OCI-LY1 (cell line): Measurements from ENCODE around the gene SUPT3H.

Experiments used
- H2AFZ ChIP-seq: fragments of 200-600 bp; sonication (generic), shearing (Covaris generic); 2 replicates; pipeline ENCODE4 v1.6.0; 2014; ENCODE audit warnings: antibody characterized with exemption, mild to moderate bottlenecking, low read length
- H3F3A ChIP-seq: fragments of 200-600 bp; sonication (generic), shearing (Covaris generic); 2 replicates; pipeline ENCODE4 v1.6.0; 2014; ENCODE audit warnings: mild to moderate bottlenecking, antibody characterized with exemption, low read length, moderate library complexity; ENCODE audit not compliant: insufficient read depth
- H3K27ac ChIP-seq: fragments of 200-600 bp; sonication (generic); 2 replicates; pipeline ENCODE4 v1.5.1; 2014; ENCODE audit warnings: low read length, mixed run types, mild to moderate bottlenecking, low read depth; ENCODE audit not compliant: poor library complexity, severe bottlenecking
- H3K27me3 ChIP-seq: fragments of 200-600 bp; sonication (generic); 2 replicates; pipeline ENCODE4 v1.6.0; 2014; ENCODE audit warnings: antibody characterized with exemption, mild to moderate bottlenecking, low read length, moderate library complexity; ENCODE audit not compliant: insufficient read depth
- H3K36me3 ChIP-seq: fragments of 200-600 bp; sonication (generic); 2 replicates; pipeline ENCODE4 v1.6.1; 2014; ENCODE audit warnings: mild to moderate bottlenecking, antibody characterized with exemption, low read length, moderate library complexity, mixed read lengths; ENCODE audit not compliant: insufficient read depth
- H3K4me1 ChIP-seq: fragments of 200-600 bp; sonication (generic); 2 replicates; pipeline ENCODE4 v1.5.1; 2014; ENCODE audit warnings: mild to moderate bottlenecking, low read length, moderate library complexity; ENCODE audit not compliant: insufficient read depth, severe bottlenecking
- H3K4me2 ChIP-seq: fragments of 200-600 bp; sonication (generic), shearing (Covaris generic); 2 replicates; pipeline ENCODE4 v1.6.1; 2014; ENCODE audit warnings: low read length
- H3K4me3 ChIP-seq: fragments of 200-600 bp; sonication (generic); 2 replicates; pipeline ENCODE4 v1.5.1; 2014; ENCODE audit warnings: low read length, low read depth, mild to moderate bottlenecking, mixed read lengths; ENCODE audit not compliant: poor library complexity, severe bottlenecking
- H3K79me2 ChIP-seq: fragments of 200-600 bp; shearing (Covaris generic); 2 replicates; pipeline ENCODE4 v1.6.1; 2016; ENCODE audit warnings: mixed run types, low read length, mixed read lengths; ENCODE audit not compliant: insufficient read depth
- H3K9ac ChIP-seq: fragments of 200-600 bp; sonication (generic), shearing (Covaris generic); 2 replicates; pipeline ENCODE4 v1.6.1; 2014; ENCODE audit warnings: mild to moderate bottlenecking, low read length, mixed read lengths
- H3K9me2 ChIP-seq: fragments of 200-600 bp; sonication (generic), shearing (Covaris generic); 2 replicates; pipeline ENCODE4 v1.6.1; 2014; ENCODE audit warnings: low read depth, mild to moderate bottlenecking, low read length, mixed read lengths
- H3K9me3 ChIP-seq: fragments of 200-600 bp; shearing (Covaris generic); 2 replicates; pipeline ENCODE4 v1.6.1; 2014; ENCODE audit warnings: low read length, mixed read lengths
- H4K20me1 ChIP-seq: fragments of 200-600 bp; sonication (generic), shearing (Covaris generic); 2 replicates; pipeline ENCODE4 v1.6.0; 2016; ENCODE audit warnings: mild to moderate bottlenecking, low read length; ENCODE audit not compliant: insufficient read depth
- CTCF ChIP-seq: fragments of 200-600 bp; sonication (generic), shearing (Covaris generic); IDR thresholded peaks from 2 replicates; pipeline ENCODE4 v1.5.1; 2017; ENCODE audit warnings: mild to moderate bottlenecking, antibody characterized with exemption, low read length, moderate library complexity, mixed read lengths
- EZH2 ChIP-seq: fragments of 200-600 bp; sonication (generic), shearing (Covaris generic); IDR thresholded peaks from 2 replicates; pipeline ENCODE4 v1.8.0; 2017; ENCODE audit warnings: borderline replicate concordance, mixed run types, mild to moderate bottlenecking, antibody characterized with exemption, low read length, moderate library complexity, mixed read lengths

Gene SUPT3H

GRCh38 chr6:44957156-44957555, 420.6 kb downstream of the SUPT3H start:
- no peak overlapping the region for H3K9ac ChIP-seq
- H3K36me3 ChIP-seq: no peaks in the 10 kb centered on the region
- H3K27ac ChIP-seq: no peak overlapping the region
- no peak overlapping the region for H3K4me3 ChIP-seq
- no peaks in the 10 kb centered on the region for H3K27me3 ChIP-seq
- H2AFZ ChIP-seq: no peak overlapping the region
- H4K20me1 ChIP-seq: no peaks in the 10 kb centered on the region
- TF ChIP-seq EZH2: no peak
- no peak for TF ChIP-seq CTCF
- no peaks in the 10 kb centered on the region for H3K9me2 ChIP-seq
- H3F3A ChIP-seq: no peaks in the 10 kb centered on the region
- no peak overlapping the region for H3K4me2 ChIP-seq
- H3K79me2 ChIP-seq: no peaks in the 10 kb centered on the region
- H3K9me3 ChIP-seq: no peaks in the 10 kb centered on the region
- no peaks in the 10 kb centered on the region for H3K4me1 ChIP-seq

GRCh38 chr6:44956396-44956795, 421.3 kb downstream of the SUPT3H start:
- Histone ChIP-seq H3K36me3 (no peaks in the 10 kb centered on the region), H3F3A (no peaks in the 10 kb centered on the region), H3K79me2 (no peaks in the 10 kb centered on the region), H3K4me1 (no peaks in the 10 kb centered on the region), H3K4me2 (no peak overlapping the region), H2AFZ (no peak overlapping the region), H3K27ac (no peak overlapping the region), H3K27me3 (no peaks in the 10 kb centered on the region), H3K9me3 (no peaks in the 10 kb centered on the region), H3K9ac (no peak overlapping the region), H3K9me2 (no peaks in the 10 kb centered on the region), H3K4me3 (no peak overlapping the region), H4K20me1 (no peaks in the 10 kb centered on the region)
- TF ChIP-seq CTCF (no peak), EZH2 (no peak)

DNA sequence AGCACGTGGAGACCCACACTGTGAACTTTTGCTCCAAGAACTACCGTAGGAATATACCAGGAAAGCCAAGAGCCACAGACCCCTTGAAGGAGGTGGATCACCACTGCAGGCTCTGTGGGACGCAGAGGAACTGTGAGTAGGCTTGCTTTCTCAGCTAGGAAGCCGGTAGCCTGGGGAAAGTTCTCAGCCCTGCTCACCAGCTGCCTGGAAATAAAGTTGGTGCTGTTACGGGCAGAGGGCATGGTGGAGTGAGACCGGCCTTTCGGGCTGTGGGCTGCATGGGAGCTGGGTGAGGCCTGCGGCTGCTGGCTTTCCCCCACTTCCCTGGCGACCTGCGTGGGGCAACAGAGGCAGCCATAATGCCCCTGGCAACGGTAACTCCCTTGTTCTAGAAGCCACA, 422.6 kb downstream of the SUPT3H start:
- no peak for TF ChIP-seq CTCF
- no peak for TF ChIP-seq EZH2
- H3F3A ChIP-seq: no peaks in the 10 kb centered on the region
- no peak overlapping the region for H3K27ac ChIP-seq
- H4K20me1 ChIP-seq: no peaks in the 10 kb centered on the region
- no peak overlapping the region for H3K4me2 ChIP-seq
- H3K4me3 ChIP-seq: no peak overlapping the region
- no peaks in the 10 kb centered on the region for H3K9me3 ChIP-seq
- no peaks in the 10 kb centered on the region for H3K27me3 ChIP-seq
- no peaks in the 10 kb centered on the region for H3K4me1 ChIP-seq
- H3K9ac ChIP-seq: no peak overlapping the region
- no peaks in the 10 kb centered on the region for H3K9me2 ChIP-seq
- H2AFZ ChIP-seq: no peak overlapping the region
- H3K36me3 ChIP-seq: no peaks in the 10 kb centered on the region
- no peaks in the 10 kb centered on the region for H3K79me2 ChIP-seq
